Measurements from ENCODE around the gene ACAA2. TPM values are rescaled to one million over a fixed set of nuclear protein-coding genes. Genes with fewer than 3 reads are reported as not detected.

The ACAA2 gene
- polyA plus RNA-seq, 1 of the 3 experiments (the other 2 are of a cell fraction) = 34.9 TPM

DNA sequence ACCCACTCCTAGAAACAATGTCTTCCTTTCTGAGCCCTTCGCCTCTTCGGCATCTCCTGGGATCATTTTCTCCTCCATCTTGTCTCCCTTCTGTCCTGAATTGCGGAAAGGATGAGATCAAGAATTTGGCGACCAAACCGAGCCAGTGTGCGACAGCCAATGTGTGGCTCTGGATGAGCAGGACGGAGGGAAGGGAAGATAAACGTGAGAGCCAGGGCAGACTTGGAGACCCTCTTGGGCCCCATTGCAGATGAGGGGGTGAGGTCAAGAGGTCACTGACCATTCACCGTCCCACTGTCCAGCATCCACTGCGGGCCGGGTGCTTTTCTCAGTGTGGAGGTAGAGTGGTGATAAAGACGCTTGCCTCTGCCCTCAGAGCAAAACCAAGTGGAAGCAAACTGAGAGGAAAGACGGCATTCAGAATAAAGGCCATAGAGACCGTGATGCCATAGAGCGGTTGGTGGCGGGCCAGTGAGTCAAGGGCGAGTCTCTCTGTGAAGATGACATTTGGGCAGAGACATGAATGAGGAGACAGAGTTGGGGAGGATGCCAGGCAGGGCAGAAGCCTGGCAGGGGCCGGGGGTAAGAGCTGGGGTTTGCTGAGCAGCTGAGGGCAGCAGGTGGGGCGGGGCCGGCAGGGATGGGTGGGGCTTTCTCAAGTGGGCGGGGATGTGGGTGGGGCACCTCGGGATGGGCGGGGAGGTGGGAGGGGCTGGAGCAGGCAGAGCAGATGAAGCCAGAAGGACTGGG, 55.6 kb downstream of the ACAA2 start (continued):
- TF ChIP-seq FOXM1 (IDR thresholded peaks at IDR 0.05; ENCODE audit: low read depth) (no peak), RCOR1 (IDR thresholded peaks at IDR 0.05; ENCODE audit: low read length) (no peak), MEF2A (IDR thresholded peaks at IDR 0.05; ENCODE audit: borderline replicate concordance, low read depth) (no peak), TEAD4 (IDR thresholded peaks at IDR 0.05; ENCODE audit: borderline replicate concordance, insufficient read depth) (no peak), POLR2AphosphoS5 (IDR thresholded peaks at IDR 0.05; ENCODE audit: low read depth, low read length) (no peak), FOSL2 (IDR thresholded peaks at IDR 0.05; ENCODE audit: borderline replicate concordance, low read depth) (no peak), RXRA (IDR thresholded peaks at IDR 0.05; ENCODE audit: borderline replicate concordance, low read depth) (no peak), GATA2 (CRISPR knock-in tag; IDR thresholded peaks at IDR 0.05) (no peak)

DNA sequence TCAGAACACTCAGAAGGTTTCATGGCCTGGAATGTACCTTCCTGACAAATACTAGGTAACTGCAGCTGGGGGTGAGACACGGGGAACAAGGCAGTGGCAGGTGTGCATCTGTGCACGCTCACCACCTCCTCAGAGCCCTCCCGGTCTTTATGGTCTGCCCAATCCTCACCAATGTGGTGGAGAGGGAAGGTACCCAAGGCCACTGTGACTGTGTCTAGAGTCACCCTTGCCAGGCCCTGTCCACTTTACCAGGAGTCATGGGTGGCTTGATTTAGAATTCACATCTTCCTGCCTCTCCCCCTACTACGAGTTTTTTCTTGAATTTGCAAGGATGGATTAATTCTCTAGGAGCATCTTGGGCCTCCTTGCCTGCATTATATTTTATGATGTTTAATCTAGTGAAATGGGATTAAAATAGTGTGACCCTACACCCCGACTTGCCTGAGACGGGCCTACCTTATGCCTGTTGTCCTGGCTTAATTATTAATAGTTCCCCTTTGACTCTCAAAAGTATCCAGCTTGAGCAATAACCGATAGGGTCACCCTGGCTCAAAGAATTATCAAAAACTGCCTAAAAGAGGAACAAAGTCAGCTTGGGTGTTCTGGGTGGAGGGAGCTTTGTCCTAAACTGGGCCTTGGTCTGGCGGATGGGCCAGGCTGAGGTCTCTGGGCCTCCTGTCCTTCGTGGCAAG, 56.5 kb downstream of the ACAA2 start:
- H3K36me3 ChIP-seq (replicated peaks in 1 of 2; ENCODE audit: control insufficient read depth in 1 of 2, insufficient read depth in 2 of 2, low read length in 1 of 2) = no peaks in the 10 kb centered on the region
- H3K27ac ChIP-seq (ENCODE audit: low read depth in 2 of 2, low read length in 1 of 2) = no peak overlapping the region
- 86% methylated on average over 5 of the region's 9 CpGs for whole genome bisulfite sequencing (ENCODE audit: low lambda C conversion rate)
- H3K4me3 ChIP-seq (ENCODE audit: low read depth in 2 of 2, low read length in 1 of 2) = no peak overlapping the region
- DNase-seq = no peak
- no peaks in the 10 kb centered on the region for H3K4me1 ChIP-seq (ENCODE audit: control insufficient read depth in 1 of 2, insufficient read depth in 2 of 2, low read depth in 1 of 2, low read length in 1 of 2)
- ChIA-PET POLR2A (no interaction called here), CTCF (no interaction called here)
- H3K9ac ChIP-seq = no peak overlapping the region
- H4K20me1 ChIP-seq (ENCODE audit: insufficient read depth) = no peaks in the 10 kb centered on the region
- H3K27me3 ChIP-seq (ENCODE audit: insufficient read depth) = no peaks in the 10 kb centered on the region
- H3K79me2 ChIP-seq (ENCODE audit: insufficient read depth) = no peaks in the 10 kb centered on the region
- no peaks in the 10 kb centered on the region for H3K9me3 ChIP-seq
- no peak for TF ChIP-seq EZH2phosphoT487 (IDR thresholded peaks at IDR 0.05; ENCODE audit: borderline replicate concordance, low read depth)
- H2AFZ ChIP-seq (ENCODE audit: low read depth) = no peak overlapping the region
- no peaks in the 10 kb centered on the region for H3K9me2 ChIP-seq
- peaks cover 4% of the 10 kb centered on the region for H3F3A ChIP-seq (replicated peaks; ENCODE audit: insufficient read depth)
- no peak overlapping the region for H3K4me2 ChIP-seq

DNA sequence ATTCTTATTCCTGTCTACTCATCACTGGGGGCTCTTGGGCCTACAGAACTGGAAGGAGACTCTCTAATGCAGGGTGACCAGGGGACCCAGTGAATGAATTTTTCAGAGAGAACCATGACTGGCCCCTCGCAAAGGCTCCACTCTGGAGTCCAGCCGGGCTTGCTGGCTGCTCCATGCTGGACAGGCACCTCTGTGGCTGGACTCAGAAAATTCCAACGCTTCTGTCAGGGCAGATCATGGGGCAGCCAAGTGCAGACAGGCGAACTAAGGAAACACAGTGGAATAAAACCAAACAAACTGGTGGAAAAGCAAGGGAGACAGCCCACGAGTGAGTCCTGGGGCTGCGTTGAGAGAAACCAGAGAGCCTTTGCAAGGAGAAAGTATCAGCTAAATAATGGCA, 57.2 kb downstream of the ACAA2 start:
- Histone ChIP-seq H2AFZ (ENCODE audit: low read depth) (no peak overlapping the region), H3K4me2 (no peak overlapping the region), H3K9me2 (no peaks in the 10 kb centered on the region), H3K79me2 (ENCODE audit: insufficient read depth) (no peaks in the 10 kb centered on the region), H3K4me3 (ENCODE audit: low read depth in 2 of 2, low read length in 1 of 2) (no peak overlapping the region), H3K27ac (ENCODE audit: low read depth in 2 of 2, low read length in 1 of 2) (no peak overlapping the region), H3K9me3 (no peaks in the 10 kb centered on the region), H3K9ac (no peak overlapping the region), H4K20me1 (ENCODE audit: insufficient read depth) (no peaks in the 10 kb centered on the region), H3K27me3 (ENCODE audit: insufficient read depth) (no peaks in the 10 kb centered on the region), H3K36me3 (replicated peaks in 1 of 2; ENCODE audit: control insufficient read depth in 1 of 2, insufficient read depth in 2 of 2, low read length in 1 of 2) (no peaks in the 10 kb centered on the region), H3K4me1 (ENCODE audit: control insufficient read depth in 1 of 2, insufficient read depth in 2 of 2, low read depth in 1 of 2, low read length in 1 of 2) (no peaks in the 10 kb centered on the region), H3F3A (replicated peaks; ENCODE audit: insufficient read depth) (peaks cover 4% of the 10 kb centered on the region)
- WGBS (ENCODE audit: low lambda C conversion rate) = 79% methylated on average over 6 of the region's 6 CpGs
- ChIA-PET CTCF (no interaction called here), POLR2A (no interaction called here)
- TF ChIP-seq MEF2A (IDR thresholded peaks at IDR 0.05; ENCODE audit: borderline replicate concordance, low read depth) (no peak), CHD2 (IDR thresholded peaks at IDR 0.05; ENCODE audit: low read length, partially characterized antibody) (no peak), FOXM1 (IDR thresholded peaks at IDR 0.05; ENCODE audit: low read depth) (no peak), GABPA (IDR thresholded peaks at IDR 0.05; ENCODE audit: low read depth) (no peak)
- TF ChIP-seq, protein P1, sequence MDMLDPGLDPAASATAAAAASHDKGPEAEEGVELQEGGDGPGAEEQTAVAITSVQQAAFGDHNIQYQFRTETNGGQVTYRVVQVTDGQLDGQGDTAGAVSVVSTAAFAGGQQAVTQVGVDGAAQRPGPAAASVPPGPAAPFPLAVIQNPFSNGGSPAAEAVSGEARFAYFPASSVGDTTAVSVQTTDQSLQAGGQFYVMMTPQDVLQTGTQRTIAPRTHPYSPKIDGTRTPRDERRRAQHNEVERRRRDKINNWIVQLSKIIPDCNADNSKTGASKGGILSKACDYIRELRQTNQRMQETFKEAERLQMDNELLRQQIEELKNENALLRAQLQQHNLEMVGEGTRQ (IDR thresholded peaks at IDR 0.05; ENCODE audit: borderline replicate concordance, low read depth, low read length) = no peak
- TF ChIP-seq, protein P2, sequence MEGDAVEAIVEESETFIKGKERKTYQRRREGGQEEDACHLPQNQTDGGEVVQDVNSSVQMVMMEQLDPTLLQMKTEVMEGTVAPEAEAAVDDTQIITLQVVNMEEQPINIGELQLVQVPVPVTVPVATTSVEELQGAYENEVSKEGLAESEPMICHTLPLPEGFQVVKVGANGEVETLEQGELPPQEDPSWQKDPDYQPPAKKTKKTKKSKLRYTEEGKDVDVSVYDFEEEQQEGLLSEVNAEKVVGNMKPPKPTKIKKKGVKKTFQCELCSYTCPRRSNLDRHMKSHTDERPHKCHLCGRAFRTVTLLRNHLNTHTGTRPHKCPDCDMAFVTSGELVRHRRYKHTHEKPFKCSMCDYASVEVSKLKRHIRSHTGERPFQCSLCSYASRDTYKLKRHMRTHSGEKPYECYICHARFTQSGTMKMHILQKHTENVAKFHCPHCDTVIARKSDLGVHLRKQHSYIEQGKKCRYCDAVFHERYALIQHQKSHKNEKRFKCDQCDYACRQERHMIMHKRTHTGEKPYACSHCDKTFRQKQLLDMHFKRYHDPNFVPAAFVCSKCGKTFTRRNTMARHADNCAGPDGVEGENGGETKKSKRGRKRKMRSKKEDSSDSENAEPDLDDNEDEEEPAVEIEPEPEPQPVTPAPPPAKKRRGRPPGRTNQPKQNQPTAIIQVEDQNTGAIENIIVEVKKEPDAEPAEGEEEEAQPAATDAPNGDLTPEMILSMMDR (IDR thresholded peaks at IDR 0.05) = no peak
- no peak for DNase-seq

Measured in SK-N-SH (cell line).